Hepatic stellate cell (primary cell): Measurements from ENCODE around the gene ANXA2R.
A peak's percentile ranks its signal among the peaks of the same experiment; 100 is the strongest.
"Not testable (repeated sequence)": the region's sequence is repeated elsewhere in the genome, so short reads cannot be mapped to it uniquely, and the experiment has no call there.

ENCODE experiments used
- DNase-seq: peaks from one replicate; pipeline ENCODE4 v3.0.0; 2011; ENCODE audit warnings: low spot score

The ANXA2R gene

DNA sequence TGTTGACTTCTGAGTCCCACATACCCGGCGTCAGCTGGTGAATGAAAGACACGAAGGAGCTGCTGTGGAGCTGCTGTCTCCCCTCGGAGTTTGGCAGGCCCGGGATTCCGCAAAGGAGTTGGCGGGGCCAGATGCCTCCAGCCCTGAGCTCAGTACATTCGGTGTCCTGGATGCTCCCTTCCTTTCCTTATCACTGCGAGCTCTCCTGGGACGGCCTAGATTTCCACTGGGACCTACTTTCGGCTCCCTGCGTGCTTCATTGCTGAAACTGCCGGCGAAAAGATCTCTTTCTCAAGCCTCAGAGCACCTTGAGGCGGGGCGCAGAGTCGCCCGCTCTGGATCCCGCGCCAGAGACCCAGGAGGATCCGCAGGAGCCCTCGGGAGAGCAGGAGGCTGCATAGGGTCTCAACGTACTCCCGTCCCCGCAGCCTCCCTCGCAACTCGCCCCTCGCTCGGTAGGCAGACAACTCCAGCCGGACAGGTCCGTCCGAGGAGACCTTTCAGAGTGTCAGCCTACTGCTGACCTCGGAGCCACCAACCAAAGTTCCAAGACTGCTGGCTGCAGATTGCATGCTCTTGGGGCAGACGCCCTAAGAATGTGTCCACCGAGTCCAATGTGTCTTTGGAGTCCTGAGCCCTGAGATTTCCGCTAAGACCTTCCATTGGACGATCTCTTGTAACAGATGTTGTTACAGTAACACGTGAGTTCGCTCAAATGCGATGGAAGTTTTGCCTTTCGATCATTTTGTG is 6.1 kb downstream of the ANXA2R start:
- DNase-seq, result no peak

GRCh38 chr5:43027054-43027785 is 12.9 kb downstream of the ANXA2R start:
- no peak for DNase-seq

GRCh38 chr5:43025184-43025950 is 14.8 kb downstream of the ANXA2R start:
- DNase-seq, result not testable (repeated sequence)

DNA sequence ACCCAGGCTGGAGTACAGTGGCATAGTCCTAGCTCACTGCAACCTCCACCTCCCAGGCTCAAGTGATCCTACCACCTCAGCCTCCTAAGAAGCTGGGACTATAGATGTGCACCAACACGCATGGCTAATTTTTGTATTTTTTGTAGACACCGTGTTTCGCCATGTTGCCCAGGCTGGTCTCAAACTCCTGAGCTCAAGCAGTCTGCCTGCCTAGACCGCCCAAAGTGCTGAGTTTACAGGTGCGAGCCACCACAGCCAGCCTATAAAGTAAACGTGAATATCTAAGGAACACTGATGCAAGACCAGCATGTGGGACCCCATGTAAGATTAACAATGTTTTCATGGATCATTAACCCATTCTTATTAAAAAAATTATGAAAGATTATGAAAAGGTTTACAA is 15.9 kb downstream of the ANXA2R start:
- DNase-seq, result no peak

GRCh38 chr5:43021151-43021550 is 19.0 kb downstream of the ANXA2R start:
- DNase-seq, result no peak

DNA sequence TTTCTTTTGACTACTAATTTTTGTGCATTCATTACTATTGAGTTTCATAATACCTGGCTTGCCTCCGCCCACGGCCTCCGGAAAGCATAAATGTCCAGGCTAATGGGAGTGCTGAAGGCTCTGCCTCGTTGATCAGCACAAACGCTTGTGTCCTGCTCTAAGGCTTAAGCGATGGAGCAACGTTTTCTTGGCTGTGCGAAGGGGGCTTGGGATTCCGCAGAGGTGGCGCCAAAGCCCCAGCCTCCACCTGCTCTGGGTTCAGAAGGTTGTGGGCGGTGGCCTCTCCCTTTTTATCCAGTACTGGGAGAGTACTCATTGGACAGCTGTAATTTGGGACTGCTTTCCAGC is 19.7 kb downstream of the ANXA2R start:
- no peak for DNase-seq

GRCh38 chr5:43019614-43020398 is 20.3 kb downstream of the ANXA2R start:
- DNase-seq, result no peak

GRCh38 chr5:43019291-43019613 is 20.9 kb downstream of the ANXA2R start:
- DNase-seq, result no peak

GRCh38 chr5:43017428-43017815 is 22.7 kb downstream of the ANXA2R start:
- DNase-seq, result peak; percentile 45

- no peak for DNase-seq
These were observed 23.8 kb downstream of the ANXA2R start for GRCh38 chr5:43016217-43016779.

- DNase-seq, result no peak
These were observed 25.6 kb downstream of the ANXA2R start for GRCh38 chr5:43014522-43014921.

DNA sequence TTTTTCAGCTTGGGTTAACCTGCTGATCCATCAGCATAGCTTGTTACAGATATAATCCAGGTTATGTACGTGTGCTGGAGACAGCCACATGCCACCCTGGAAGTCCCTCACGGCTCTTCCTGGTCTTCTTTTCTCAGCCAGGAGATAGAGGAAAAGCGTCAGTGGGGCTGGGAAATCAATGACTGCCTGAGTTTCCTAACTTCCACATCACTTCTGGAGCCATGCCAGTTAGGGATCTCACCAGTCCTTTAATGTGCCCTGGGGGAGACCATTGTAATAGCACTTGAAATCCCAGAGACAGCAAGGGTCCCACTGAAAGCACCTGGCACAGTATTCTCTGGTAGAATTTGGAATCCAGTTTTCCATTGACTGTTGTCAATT is 29.2 kb downstream of the ANXA2R start:
- DNase-seq, result no peak

DNA sequence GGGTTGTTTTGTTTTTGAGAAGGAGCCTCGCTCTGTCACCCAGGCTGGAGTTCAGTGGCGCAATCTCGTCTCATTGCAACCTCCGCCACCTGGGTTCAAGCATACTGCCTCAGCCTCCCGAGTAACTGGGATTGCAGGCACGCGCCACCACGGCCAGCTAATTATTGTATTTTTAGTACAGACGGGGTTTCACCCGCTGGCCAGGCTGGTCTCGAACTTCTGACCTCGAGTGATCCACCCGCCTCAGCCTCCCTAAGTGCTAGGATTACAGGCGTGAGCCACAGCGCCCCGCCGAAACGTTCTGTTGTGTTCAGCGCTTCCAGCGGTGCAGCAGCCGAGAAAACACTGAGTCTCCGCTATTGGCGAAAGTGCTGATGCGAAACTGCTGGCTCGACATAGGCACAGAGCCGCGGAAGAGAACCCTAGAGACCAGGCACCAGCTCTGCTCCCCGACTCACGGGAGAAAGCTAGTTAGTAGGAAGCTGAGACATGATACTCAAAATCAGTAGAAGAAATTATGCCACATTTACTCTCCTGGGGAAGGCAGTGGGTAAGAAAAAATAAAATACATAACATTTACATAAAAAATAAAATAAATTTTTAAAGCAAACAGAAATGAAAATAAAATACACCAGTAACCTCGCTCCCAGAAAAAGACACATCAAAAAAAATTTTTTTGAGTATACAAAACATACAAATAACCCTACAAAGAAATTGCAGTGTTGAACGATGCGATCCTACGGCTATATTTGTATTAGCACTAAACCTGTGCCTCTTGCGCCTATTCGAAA is 31.6 kb downstream of the ANXA2R start:
- no peak for DNase-seq

DNA sequence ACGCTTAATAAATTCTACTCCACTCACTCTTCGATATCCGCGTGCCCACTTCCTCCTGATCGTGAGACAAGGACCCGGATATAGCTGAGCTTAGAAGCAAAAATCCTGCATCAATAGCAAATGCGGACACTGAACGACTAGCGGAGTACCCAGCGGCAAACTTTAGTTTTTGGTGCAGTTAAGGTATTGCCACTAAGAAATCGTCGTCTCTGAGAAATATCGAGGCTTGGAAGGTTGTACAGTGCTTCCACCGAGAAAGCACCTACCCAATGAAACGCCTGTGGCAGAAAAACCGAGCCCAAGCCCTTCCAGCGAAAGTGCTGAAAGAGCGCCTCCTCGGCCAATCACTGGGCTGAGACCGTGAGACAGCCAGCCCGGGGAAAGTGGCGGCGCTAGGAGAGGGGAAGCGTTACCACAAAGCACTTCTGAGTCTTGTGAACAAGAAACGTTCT is 32.2 kb downstream of the ANXA2R start:
- no peak for DNase-seq

- peak; percentile 77 for DNase-seq
These were observed 32.7 kb downstream of the ANXA2R start for GRCh38 chr5:43007246-43007910.

GRCh38 chr5:43006424-43007202 is 33.5 kb downstream of the ANXA2R start:
- no peak for DNase-seq

DNA sequence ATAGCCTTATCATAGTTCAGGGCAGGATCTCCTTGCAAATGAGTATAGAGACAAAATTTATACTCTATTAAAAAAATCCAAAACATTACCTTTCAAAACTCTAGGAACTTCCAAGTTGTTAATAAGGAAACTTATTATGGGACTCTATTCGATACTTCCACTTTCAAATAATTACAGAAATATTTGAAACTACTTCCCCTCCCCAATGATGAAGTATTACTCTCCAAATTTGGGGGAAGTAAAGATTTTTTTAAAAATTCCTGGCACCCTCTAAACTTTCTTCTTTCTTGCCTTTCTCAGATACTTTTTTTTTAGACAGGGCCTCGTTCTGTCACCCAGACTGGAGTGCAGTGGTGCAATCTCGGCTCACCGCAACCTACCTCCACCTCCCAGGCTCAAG is 35.1 kb downstream of the ANXA2R start:
- no peak for DNase-seq

DNA sequence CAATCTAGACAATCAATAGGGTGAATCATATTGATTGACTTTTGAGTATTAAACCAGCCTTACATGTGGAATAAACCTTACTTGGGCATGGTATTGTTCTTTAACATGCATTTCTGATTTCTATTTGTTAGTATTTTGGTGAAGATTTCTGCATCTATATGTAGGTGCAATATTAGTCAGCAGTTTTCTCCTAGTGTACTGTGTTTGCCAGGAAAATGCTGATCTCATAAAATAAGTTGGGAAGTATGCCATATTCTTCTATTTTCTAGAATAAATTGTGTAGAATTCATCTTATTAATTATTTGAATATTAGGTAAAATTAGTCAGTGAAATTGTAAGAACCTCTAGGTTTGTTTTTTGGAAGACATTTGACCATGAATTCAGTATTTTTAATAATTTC is 38.4 kb downstream of the ANXA2R start:
- DNase-seq, result no peak

DNA sequence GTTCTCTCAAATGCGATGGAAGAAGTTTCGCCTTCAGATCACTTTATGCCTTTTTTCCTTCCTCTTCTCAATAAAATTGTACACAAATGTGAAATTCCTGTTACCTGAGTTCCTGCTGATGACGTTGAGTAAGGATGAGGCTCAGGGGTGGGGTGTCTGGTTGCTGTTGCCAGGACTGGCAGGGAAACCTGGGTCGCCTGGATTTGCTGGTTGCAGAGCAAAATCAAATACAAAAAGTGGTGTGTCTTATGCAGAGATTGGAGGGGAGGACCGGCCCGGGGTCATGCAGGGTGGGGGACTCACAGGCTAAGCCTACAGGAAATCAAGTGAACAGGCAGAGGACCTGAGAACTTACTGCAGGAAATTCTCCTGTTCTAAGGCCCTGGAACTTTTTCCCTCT is 39.2 kb downstream of the ANXA2R start:
- no peak for DNase-seq
